Activated CD8-positive, alpha-beta memory T cell treated with anti-CD3 and anti-CD28 coated beads for 1 hour (primary cell): ENCODE results near the gene CUL9.

Experiments used
- DNase-seq, 2 donors: peaks; one replicate each; pipeline ENCODE4 v3.0.0-alpha.2; 2020; ENCODE audit warnings: low read depth in 1 of 2; ENCODE audit errors: extremely low read depth in 1 of 2

CUL9 gene

GRCh38 chr6:43172104-43173007, 9.6 kb upstream of the CUL9 start:
- DNase-seq: peak in 1 of 2 donors; percentile 32

- no peak for DNase-seq
Observed at GRCh38 chr6:43173591-43174262, 8.3 kb upstream of the CUL9 start.

DNA sequence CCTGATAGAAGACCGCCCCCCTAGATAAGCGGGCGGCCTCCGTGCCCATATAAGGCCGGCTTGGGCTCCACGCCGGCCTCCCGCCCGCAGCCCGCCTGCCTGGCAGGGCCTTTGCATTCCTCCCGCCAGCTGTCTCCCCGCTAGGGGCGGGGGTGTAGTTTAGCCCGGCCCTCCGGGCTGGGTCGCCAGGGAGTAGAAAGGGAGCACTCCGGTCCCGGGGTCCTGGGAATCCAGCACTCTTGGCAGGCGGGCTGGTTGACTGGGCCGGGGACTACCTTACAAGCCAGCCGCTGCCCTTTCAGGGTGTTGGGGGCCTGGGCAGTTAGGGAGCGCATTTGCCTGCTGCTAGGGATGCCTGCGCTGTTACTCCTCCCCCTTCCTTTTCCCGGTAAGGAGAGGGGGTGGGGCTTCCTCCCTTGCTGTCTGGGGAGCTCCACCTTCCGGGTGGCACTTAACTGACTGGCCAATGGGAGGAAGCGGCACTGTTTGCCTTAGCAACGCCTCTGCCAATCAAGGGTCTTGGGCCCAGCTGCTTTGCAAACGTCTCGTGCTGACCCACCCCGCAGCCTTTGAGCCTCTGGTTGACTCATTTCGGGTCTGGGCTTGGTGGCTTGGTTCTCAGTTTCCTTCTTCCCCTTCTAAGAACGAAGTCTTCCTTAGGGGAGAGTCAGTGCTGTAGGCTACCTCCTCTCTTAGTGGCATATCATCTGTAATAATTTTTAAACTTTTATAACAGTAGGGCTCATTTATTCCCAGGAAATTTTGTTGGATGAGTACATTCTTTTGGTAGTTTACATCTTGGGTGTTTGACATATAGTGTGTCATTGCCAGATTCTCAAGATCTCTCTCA, 7.5 kb upstream of the CUL9 start:
- peak; percentile 85 to 92 for DNase-seq

GRCh38 chr6:43175676-43176422, 6.1 kb upstream of the CUL9 start:
- DNase-seq: no peak

GRCh38 chr6:43176423-43176786, 5.6 kb upstream of the CUL9 start:
- DNase-seq: no peak

DNA sequence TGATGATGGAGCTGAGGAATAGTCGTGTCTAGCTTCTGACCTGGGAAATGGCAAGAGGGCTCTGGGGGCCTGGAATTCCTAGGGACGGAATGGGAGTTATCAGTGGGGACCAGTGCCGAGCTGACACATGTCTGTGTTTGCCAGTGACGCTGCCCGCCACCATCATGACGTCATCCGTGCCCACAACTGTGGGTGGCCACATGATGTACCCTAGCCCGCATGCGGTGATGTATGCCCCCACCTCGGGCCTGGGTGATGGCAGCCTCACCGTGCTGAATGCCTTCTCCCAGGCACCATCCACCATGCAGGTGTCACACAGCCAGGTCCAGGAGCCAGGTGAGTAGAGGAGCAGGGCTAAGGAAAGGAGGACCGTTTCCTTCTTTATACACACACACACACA, 3.8 kb upstream of the CUL9 start:
- DNase-seq: no peak

GRCh38 chr6:43178951-43179830, 2.8 kb upstream of the CUL9 start:
- DNase-seq: no peak

DNA sequence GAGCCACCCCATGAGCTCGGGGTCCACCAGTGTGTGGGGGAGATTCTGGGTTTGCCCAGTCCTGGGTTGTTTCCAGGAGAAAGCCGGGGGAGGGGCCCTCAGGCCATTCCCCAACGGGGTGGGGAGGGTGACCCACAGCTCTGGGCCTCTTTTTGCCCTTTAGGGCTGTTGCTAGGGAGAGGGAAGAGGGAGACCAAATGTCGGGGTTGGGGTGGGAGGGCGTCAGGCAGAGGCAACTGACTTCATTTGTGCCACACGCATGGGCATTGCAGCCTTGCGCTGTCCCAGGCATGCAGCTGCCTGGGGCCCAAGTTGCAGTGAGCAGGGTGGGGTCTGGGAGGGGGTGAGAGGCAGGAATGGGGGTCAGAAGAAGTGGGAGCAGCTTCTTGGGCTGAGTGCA, 1.9 kb upstream of the CUL9 start:
- no peak for DNase-seq

- DNase-seq: no peak
Observed at GRCh38 chr6:43180985-43181384, 1.0 kb upstream of the CUL9 start.

- DNase-seq: no peak
Observed at GRCh38 chr6:43181621-43181941, 415 bp upstream of the CUL9 start.

- DNase-seq: no peak
Observed at GRCh38 chr6:43183441-43183840, 1.4 kb downstream of the CUL9 start.

GRCh38 chr6:43184268-43184985, 2.4 kb downstream of the CUL9 start:
- DNase-seq: no peak

GRCh38 chr6:43185391-43185985, 3.5 kb downstream of the CUL9 start:
- no peak for DNase-seq

- no peak for DNase-seq
Observed at GRCh38 chr6:43186019-43186418, 4.0 kb downstream of the CUL9 start.

- no peak for DNase-seq
Observed at GRCh38 chr6:43186706-43187105, 4.7 kb downstream of the CUL9 start.

- DNase-seq: no peak
Observed at GRCh38 chr6:43187821-43188220, 5.8 kb downstream of the CUL9 start.

DNA sequence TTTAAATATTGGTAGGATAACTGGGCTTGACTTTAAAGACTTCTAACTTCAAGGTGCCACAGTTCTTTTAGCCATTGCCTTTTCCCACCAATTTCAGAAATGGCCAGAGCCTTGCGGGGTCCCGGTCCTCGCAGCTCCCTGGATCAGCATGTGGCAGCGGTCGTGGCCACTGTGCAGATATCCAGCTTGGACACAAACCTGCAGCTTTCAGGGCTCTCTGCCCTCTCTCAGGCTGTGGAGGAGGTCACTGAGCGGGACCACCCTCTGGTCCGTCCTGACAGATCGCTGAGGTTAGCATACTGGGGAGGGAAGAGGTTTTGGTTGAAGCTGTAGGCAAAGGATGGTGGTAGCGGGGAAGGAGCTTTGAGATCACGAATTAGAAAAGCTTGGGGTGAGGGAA, 6.4 kb downstream of the CUL9 start:
- DNase-seq: no peak

DNA sequence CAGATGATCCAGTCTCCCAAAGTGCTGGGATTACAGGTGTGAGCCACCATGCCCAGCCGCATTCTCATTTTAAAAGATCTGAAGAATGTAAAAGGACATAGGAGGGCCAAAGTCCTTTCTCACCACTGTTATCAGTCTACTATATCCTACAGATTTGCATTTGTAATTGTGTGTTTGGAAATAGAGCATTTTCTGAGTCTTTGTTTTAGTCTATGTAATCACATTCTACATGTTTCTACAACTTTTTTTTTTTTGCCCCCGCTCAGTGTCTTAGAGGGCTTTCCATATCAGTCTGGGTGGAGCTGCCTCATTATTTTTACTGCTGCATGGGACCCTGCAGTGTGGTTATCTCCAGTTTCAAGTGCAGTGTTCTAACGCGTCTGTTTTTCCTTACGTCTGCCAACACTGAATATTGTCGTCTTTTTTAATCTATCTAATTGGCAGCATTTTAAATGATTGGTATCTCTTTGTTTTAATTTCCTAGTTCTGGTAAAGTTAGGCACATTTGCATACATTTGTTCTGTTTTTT, 7.8 kb downstream of the CUL9 start:
- DNase-seq: no peak

- DNase-seq: no peak
Observed at GRCh38 chr6:43192911-43193310, 10.9 kb downstream of the CUL9 start.
